Stimulated activated CD8-positive, alpha-beta memory T cell treated with anti-CD3 and anti-CD28 coated beads, Interleukin-15, amount 100 ng/mL, for 1 hour (primary cell): ENCODE data around the gene AQP6.
"Not testable (repeated sequence)": the region's sequence is repeated elsewhere in the genome, so short reads cannot be mapped to it uniquely, and the experiment has no call there.

Source experiments
- DNase-seq: peaks from one replicate; pipeline ENCODE4 v3.0.0-alpha.2; 2020; ENCODE audit warnings: low read depth

Gene AQP6

GRCh38 chr12:49970658-49971057 lies 2.1 kb upstream of the AQP6 start:
- no peak for DNase-seq

- no peak for DNase-seq
These were observed 1.6 kb upstream of the AQP6 start for GRCh38 chr12:49971141-49971540.

DNA sequence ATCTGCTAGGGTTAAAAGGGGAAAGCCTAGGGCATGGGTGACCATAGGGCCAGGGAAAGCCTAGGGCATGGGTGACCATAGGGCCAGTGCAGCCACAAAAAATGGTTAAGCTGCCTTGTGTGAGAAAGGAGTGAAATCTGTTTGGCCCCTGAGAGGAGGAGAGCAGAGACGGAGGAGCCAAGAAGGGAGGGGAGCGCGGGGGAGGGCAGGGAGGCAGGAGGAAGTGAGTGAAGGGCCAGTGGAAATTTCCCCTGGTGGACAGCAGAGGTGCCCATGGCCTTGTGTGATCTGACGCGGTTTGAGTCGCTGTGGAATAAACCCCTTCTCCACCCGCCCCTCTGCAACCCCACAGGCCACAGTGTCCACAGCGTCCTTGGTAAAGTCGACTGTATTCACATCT lies 618 bp upstream of the AQP6 start:
- DNase-seq, result no peak

DNA sequence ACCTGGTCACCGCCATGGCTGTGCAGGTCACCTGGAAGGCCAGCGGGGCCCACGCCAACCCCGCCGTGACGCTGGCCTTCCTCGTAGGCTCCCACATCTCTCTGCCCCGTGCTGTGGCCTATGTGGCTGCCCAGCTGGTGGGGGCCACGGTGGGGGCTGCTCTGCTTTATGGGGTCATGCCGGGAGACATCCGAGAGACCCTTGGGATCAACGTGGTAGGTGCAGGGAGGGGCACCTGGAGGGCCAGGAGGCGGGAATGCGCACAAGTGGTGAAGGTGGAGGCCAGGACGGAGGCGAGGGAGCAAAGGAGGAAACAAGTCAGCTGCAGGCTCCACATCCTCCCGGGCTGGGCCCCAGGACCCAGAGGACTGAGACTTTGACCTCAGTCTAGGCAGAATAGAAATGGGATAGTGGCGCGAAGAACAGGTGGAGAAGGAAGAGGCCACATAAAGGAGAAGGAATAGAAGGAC lies 649 bp downstream of the AQP6 start:
- DNase-seq, result no peak

- DNase-seq, result no peak
These were observed 1.5 kb downstream of the AQP6 start for GRCh38 chr12:49974231-49974675.

- no peak for DNase-seq
These were observed 2.0 kb downstream of the AQP6 start for GRCh38 chr12:49974677-49975317.

- no peak for DNase-seq
These were observed 2.6 kb downstream of the AQP6 start for GRCh38 chr12:49975318-49975761.

DNA sequence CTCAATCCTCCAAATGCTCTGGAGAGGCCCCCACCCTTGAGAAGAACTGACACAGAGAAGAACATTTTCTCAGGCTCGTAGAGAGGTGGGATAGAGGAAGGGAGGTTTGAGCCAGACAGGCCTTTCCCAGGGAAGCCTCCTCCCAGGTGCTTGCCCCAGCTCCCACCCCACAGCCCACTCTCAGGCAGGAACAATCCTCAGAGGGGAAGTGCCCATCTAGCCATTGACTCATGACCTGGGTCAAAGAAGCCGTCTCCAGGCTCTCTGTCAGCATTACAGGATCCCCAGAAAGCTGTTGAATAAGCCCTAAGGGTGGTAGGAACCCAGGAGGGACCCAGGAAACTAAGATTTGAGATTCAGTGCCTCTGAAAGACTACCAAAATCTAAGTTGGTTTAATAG lies 3.8 kb downstream of the AQP6 start:
- DNase-seq, result no peak

GRCh38 chr12:49978125-49978524 lies 5.4 kb downstream of the AQP6 start:
- DNase-seq, result no peak

DNA sequence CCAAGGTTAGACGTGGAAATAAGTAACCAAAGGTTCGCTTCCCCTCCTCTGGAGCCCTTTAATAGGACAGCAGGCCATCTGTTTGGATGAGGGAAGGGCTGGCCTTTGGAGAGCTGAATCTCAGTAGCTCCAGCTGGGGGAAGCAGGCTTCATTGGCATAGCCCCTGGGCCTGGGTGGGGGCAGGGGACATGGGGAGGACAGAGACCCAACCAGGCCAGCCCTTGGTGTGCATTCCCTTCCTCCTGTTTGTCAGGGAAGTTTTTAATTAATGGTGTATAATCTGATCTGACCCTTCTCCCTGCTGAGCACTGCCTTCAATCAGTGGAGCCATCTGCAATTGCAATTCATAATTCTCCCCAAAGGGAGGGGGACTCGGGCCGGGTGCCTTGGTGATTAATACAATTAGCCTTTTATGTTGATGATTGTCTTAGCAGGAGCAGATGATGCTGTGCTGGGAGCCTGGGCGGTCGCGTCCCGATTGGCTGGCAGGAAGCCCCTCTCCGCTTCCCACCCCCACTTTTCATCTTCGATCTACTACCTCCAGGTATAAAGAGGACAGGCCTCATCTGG lies 6.4 kb downstream of the AQP6 start:
- DNase-seq, result no peak

DNA sequence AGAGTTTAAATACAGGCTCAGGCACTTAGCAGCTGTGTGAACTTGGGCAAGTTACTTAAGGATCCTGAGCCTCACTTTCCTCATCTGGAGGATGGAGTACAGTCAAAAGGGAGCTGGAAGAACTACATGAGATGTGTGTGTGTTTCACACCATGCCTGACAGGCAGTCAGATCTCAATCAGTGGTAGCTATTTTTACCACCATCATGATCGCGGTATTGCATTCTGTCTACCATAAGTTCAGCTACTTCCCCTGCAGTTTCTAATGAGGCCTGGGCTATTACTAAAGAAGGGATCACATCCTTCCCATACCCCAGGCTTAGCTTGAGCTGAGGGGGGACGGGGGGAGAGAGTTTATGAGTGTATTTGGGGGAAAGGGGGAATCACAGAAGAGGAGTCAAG lies 7.0 kb downstream of the AQP6 start:
- DNase-seq, result no peak

GRCh38 chr12:49980501-49981349 lies 8.0 kb downstream of the AQP6 start:
- no peak for DNase-seq

- DNase-seq, result no peak
These were observed 9.7 kb downstream of the AQP6 start for GRCh38 chr12:49982246-49983087.

DNA sequence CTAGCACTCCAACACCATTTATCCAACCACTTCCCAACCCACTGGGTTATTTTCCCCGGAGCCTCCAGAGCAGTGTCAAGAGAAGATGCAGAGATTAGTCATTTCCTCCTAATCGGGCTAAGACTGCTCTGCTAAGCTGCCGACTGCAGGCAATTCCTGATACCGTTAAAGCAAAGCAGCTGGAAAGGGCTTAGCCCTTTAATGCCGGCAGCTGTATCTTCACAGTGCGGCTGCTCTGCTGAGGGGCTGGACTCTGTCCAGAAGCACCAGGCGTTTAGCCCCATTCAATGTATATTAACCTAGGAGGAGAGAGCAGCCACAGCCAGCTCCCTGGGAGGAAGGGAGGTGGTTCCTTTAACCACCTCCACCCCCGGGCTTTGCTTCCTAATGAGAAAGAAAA lies 11.1 kb downstream of the AQP6 start:
- no peak for DNase-seq

DNA sequence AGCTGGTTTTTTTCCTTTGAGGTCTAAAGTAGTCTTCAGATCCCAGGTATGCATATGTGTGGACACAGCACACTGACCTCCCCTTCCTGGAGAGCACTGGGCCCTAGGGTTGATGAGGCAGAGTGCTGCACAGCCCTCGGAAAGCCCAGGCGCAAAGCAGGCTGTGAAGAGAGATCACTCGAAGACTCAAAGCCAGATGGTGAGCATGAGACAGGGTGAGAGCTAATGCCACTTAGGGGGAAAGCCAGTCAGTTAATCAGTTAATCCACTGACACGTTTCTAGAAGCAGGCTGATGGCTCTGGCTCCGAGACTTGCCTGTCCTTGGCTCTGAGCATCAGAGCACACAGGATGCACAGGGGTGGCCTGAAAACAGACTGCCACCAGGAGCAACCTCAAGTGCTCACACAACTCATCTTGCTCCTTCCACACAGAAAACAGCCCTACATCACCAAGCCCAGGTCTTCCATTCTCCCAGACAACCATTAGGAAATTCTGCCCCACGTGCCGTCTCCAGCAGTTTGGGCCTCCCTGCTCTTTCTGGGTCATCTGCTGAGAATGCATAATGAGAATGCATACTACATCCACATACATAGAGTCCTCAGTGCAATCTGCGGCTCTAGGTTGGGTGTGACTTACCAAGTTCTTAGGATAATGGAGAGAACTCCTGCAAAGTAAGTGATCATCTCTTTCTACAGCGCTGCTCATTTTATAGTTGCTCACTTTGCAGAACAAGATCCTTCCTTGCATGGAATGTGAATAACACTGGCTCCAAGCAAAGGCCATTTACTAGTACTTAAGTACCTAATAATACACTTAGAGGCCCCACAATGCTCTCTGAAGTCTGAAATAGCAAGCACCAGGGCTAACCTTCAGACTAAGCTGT lies 12.0 kb downstream of the AQP6 start:
- DNase-seq, result no peak

DNA sequence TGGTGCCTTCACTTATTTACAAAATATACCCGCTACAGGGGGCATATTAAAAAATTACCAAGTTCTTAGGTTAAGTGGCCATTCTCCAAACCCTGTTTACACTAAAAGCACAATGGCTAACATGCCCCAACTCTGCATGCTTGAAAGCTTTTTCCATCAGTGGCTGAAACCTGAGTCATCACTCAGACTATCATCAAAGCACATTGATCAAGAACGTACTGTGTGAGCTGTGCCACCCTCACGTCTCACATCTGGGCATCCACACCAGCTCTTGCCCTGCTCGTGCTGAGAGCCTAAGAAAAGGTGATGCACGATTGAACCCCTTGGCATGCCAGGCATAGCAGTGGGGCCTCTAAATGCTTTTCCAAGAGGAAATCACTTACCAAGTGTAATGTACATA lies 13.2 kb downstream of the AQP6 start:
- no peak for DNase-seq

GRCh38 chr12:49986476-49986875 lies 13.7 kb downstream of the AQP6 start:
- DNase-seq, result not testable (repeated sequence)

GRCh38 chr12:49987625-49988303 lies 15.0 kb downstream of the AQP6 start:
- no peak for DNase-seq

DNA sequence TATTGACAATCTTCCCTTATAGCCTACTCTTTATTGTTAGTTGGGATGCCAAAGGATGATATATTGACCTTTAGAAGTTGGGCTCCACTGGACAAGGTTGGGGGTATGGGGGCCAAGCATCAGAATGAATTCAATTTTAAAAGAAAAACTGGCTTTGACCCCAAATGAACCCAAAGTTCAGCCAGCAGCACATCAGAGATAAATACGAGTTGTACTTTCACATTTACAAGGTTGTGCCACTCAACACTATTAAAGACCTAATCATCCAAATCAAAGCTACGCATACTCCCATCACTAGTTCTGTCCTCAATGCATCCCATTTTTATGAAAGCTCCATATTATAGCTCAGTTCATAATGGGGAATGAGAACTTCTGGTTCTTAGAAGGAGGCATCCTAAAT lies 16.7 kb downstream of the AQP6 start:
- DNase-seq, result not testable (repeated sequence)

DNA sequence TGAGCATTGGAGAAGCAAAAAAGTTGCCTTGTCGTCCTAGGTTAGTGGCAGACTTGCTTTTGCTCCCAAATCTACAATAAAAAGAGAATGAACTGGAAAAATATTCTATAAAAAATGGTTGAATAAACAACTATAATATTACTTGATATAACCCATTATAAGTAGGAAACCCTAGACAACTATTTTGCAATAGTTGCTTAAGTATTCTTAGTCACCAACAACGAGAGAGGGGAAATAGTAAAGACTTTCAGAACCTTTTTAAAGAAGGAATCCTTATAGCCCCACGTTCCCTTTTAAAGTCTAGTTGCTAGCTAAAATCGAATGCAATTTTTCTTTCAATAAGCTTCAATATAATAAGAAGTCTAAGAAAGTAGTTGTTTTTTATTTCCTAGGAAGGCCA lies 17.5 kb downstream of the AQP6 start:
- no peak for DNase-seq

GRCh38 chr12:49998453-49998852 lies 25.7 kb downstream of the AQP6 start:
- no peak for DNase-seq
